Astrocyte (in vitro differentiated cells and primary cell): ENCODE measurements around the gene RMND5A.

Source experiments
- CTCF ChIP-seq: IDR thresholded peaks from 2 replicates; pipeline ENCODE4 v1.5.1; 2011; ENCODE audit warnings: low read depth, mild to moderate bottlenecking, inconsistent platforms, low read length, moderate library complexity; ENCODE audit not compliant: insufficient read depth
- EZH2 ChIP-seq: IDR thresholded peaks from 2 replicates; pipeline ENCODE4 v1.6.1; 2012; ENCODE audit warnings: mild to moderate bottlenecking, low read length, inconsistent platforms; ENCODE audit not compliant: insufficient read depth

GRCh38 chr2:86671337-86671981 lies 48.6 kb upstream of the RMND5A start:
- TF ChIP-seq CTCF = no peak
- no peak for TF ChIP-seq EZH2
